NCI-H146 (cell line): Measurements from ENCODE around the gene HNRNPUL1.
A peak's percentile ranks its signal among the peaks of the same experiment; 100 is the strongest.

Experiments used
- DNase-seq: peaks from one replicate; lab custom pipeline; 2025; lab: John Stamatoyannopoulos, UW

The HNRNPUL1 gene

GRCh38 chr19:41308450-41309179, 44.4 kb downstream of the HNRNPUL1 start:
- peak; percentile 75 for DNase-seq

- DNase-seq, result no peak
These were observed 45.2 kb downstream of the HNRNPUL1 start for GRCh38 chr19:41309180-41310032.

- peak; percentile 89 for DNase-seq
These were observed 46.1 kb downstream of the HNRNPUL1 start, which contains the start of gene CCDC97 for GRCh38 chr19:41310033-41310831. CCDC97 (plus strand) TSS chr19:41310172; CDS start chr19:41310311, 139 bp downstream.

GRCh38 chr19:41311072-41311471, 46.9 kb downstream of the HNRNPUL1 start:
- DNase-seq, result no peak

GRCh38 chr19:41311613-41312012, 47.4 kb downstream of the HNRNPUL1 start:
- no peak for DNase-seq

- no peak for DNase-seq
These were observed 52.2 kb downstream of the HNRNPUL1 start for GRCh38 chr19:41316306-41316920.

- no peak for DNase-seq
These were observed 54.7 kb downstream of the HNRNPUL1 start for GRCh38 chr19:41318696-41319499.

- DNase-seq, result no peak
These were observed 55.5 kb downstream of the HNRNPUL1 start for GRCh38 chr19:41319500-41320184.

- no peak for DNase-seq
These were observed 56.0 kb downstream of the HNRNPUL1 start for GRCh38 chr19:41320185-41320518.

- DNase-seq, result no peak
These were observed 56.4 kb downstream of the HNRNPUL1 start for GRCh38 chr19:41320568-41320967.

GRCh38 chr19:41321204-41321599, 57.0 kb downstream of the HNRNPUL1 start:
- no peak for DNase-seq

- peak; percentile 54 for DNase-seq
These were observed 57.6 kb downstream of the HNRNPUL1 start for GRCh38 chr19:41321600-41322270.

GRCh38 chr19:41322451-41322850, 58.3 kb downstream of the HNRNPUL1 start:
- DNase-seq, result no peak

- DNase-seq, result no peak
These were observed 58.9 kb downstream of the HNRNPUL1 start for GRCh38 chr19:41323023-41323422.

GRCh38 chr19:41323430-41324125, 59.4 kb downstream of the HNRNPUL1 start:
- DNase-seq, result no peak

GRCh38 chr19:41324231-41324702, 60.1 kb downstream of the HNRNPUL1 start:
- DNase-seq, result no peak

- peak; percentile 36 for DNase-seq
These were observed 60.9 kb downstream of the HNRNPUL1 start for GRCh38 chr19:41324921-41325639.

- no peak for DNase-seq
These were observed 61.4 kb downstream of the HNRNPUL1 start for GRCh38 chr19:41325640-41325946.
